Erythroblast (primary cell): Measurements from ENCODE around the gene RBM45.

Experiments used
- DNase-seq, 2 experiments: peaks; one replicate each; lab custom pipeline; 2025; lab: John Stamatoyannopoulos, UW
- GATA1 ChIP-seq: IDR thresholded peaks from 2 replicates; pipeline ENCODE4 v1.6.1; 2011; ENCODE audit warnings: low read depth, mild to moderate bottlenecking, control low read depth, low read length, moderate library complexity
- POLR2A ChIP-seq: IDR thresholded peaks from 2 replicates; pipeline ENCODE4 v1.6.1; 2011; ENCODE audit warnings: mild to moderate bottlenecking, low read length

Gene RBM45

DNA sequence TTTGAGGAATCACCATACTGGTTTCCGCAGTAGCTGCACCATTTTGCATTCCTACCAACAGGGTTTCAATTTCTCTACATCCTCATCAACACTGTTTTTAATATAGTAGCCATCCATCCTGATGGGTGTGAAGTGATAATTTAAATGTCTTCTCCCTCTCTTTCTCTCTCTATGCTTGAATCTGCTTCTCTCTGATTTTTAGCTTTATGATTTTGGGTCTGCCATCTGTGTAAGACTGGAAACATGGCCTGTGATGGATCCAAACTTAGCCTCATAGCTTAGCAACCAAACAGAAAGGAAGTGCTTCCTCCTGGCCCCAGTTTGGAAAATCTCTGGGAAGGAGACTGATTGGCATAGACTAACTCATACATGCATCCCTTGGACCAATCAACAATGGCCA lies 48.4 kb downstream of the RBM45 start:
- no peak for DNase-seq
- no peak for TF ChIP-seq GATA1
- no peak for TF ChIP-seq POLR2A

DNA sequence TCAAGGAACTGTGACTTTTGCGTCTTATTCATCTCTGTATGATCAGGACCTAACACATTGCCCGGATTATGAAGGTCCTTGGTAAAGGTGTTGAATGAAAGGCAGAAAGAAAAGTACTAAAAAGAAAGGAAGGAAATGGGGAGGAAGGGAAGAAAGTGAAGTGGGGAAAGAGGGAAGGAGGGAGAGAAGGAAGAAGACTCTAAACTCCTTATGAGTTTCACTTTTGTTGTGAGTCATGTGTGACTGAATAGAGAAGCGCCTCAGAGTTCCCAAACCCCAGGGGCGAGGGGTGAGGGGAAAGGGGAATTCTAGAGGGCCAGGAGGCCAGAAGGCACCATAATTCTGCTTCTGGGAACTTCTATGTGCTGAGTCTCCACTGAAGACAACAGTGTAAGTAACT lies 51.2 kb downstream of the RBM45 start:
- TF ChIP-seq POLR2A: no peak
- TF ChIP-seq GATA1: no peak
- no peak for DNase-seq

DNA sequence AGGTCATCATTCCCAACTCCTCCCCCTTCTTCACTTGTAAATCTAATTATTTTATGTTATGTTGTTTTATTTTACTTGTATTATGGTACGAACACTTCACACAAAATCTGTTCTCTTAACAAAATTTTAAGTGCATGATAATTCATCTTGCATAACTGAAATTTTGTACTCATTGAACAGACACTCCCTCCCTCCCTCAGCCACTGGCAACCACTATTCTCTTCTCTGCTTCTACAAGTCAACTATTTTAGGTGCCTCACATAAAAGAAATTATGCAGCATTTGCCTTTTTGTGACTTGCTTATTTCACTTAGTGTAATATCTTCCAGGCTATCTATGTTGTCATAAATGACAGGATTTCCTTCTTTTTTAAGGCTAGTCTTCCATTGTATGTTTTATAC lies 51.7 kb downstream of the RBM45 start:
- TF ChIP-seq GATA1: no peak
- TF ChIP-seq POLR2A: no peak
- no peak for DNase-seq

DNA sequence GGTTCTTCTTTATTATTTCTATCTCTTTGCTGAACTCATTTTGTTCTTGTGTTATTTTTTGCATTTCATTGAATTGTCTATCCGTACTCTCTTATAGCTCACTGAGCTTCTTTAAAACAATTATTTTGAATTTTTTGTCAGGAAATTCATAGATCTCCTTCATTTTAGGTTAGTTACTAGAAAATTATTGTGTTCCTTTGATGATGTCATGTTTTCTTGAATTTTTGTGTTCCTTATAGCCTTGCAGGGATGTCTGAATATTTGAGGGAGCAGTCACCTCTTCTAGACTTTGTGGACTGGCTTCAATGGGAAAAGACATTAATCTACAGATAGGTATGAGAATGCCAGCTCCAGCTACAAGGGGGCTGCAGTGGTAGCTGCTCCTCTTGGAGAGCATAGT lies 61.4 kb downstream of the RBM45 start:
- no peak for DNase-seq
- TF ChIP-seq POLR2A (no peak), GATA1 (no peak)

DNA sequence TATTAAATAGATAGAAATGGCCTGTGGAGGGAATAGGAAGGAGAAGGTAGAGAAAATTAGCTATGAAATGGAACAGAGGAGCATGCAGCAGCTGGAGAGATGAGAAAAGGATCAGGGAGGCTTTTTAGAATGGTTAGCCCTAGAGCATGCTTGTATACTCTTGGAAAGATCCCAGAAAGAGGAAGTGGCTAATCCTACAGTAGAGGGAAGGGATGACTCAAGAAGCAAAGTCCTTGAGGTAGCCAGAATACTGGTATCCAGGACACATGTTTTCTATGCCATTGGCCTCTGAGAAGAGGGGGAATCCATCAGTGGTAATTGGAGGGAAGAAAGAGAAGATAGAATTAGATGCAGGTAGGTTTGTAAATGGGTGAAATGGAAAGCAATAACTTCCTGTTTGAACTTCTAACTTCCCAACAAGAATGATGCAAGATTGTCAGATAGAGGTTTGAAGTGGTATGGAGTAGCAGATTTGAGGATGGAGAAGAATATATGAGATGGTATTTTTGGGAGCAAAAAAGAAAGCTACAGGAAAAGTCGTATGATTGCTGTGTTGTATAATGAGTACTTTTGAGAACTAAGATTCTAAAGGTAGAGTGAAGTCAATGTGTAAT lies 64.9 kb downstream of the RBM45 start:
- TF ChIP-seq GATA1 (no peak), POLR2A (no peak)
- DNase-seq: no peak
